Stomach (tissue), 9 donors: ENCODE results near the gene CNTN4. TPM values are rescaled to one million over a fixed set of nuclear protein-coding genes. Genes with fewer than 3 reads are reported as not detected.

ENCODE experiments used
- DNase-seq, 2 donors: peaks; one replicate each; pipeline versions ENCODE4 v3.0.0 to v3.0.0-alpha.2; 2013 to 2019
- H3K27ac ChIP-seq, 5 donors: fragments of 200-600 bp in 4 of 5; sonication (generic) in 4 of 5; one replicate each; pipeline ENCODE4 v1.5.1; 2013 to 2019; ENCODE audit warnings: mild to moderate bottlenecking in 1 of 5, moderate library complexity in 1 of 5
- H3K27me3 ChIP-seq, 3 donors: fragments of 200-600 bp; sonication (generic); one replicate each; pipeline ENCODE4 v1.5.1; 2017 to 2019; ENCODE audit warnings: mixed run types in 1 of 3
- H3K36me3 ChIP-seq, 4 donors: fragments of 200-600 bp; sonication (generic); 1 replicate in 3 of 4; 2 replicates in 1 of 4; pipeline ENCODE4 v1.5.1; 2016 to 2019
- H3K4me1 ChIP-seq, 4 donors: fragments of 200-600 bp; sonication (generic); one replicate each; pipeline ENCODE4 v1.5.1; 2016 to 2019
- H3K4me3 ChIP-seq, 4 donors: fragments of 200-600 bp; sonication (generic) in 3 of 4; one replicate each; pipeline ENCODE4 v1.5.1; 2016 to 2019; ENCODE audit warnings: mild to moderate bottlenecking in 1 of 4
- H3K9me3 ChIP-seq, 4 donors: fragments of 200-600 bp; sonication (generic); one replicate each; pipeline ENCODE4 v1.5.1; 2016 to 2019
- CTCF ChIP-seq, 7 experiments: fragments of 450-650 bp in 4 of 7; fragments of 200-600 bp in 3 of 7; sonication (generic) in 3 of 7; IDR thresholded peaks; one replicate each; pipeline ENCODE4 v1.5.1; 2016 to 2019; ENCODE audit warnings: antibody characterized with exemption in 7 of 7, control low read depth in 2 of 7, mild to moderate bottlenecking in 1 of 7
- EP300 ChIP-seq: sonication (generic); formaldehyde crosslinking; IDR thresholded peaks from one replicate; pipeline ENCODE4 v1.6.1; 2017; ENCODE audit warnings: antibody characterized with exemption
- POLR2A ChIP-seq, 4 donors: fragments of 450-650 bp; IDR thresholded peaks; one replicate each; pipeline ENCODE4 v1.6.1; 2016; ENCODE audit warnings: antibody characterized with exemption in 4 of 4, control low read depth in 2 of 4, mild to moderate bottlenecking in 1 of 4, moderate library complexity in 1 of 4
- POLR2AphosphoS5 ChIP-seq, 3 donors: sonication (generic); formaldehyde crosslinking; IDR thresholded peaks; one replicate each; pipeline ENCODE4 v1.6.1; 2016; ENCODE audit warnings: antibody characterized with exemption in 3 of 3
- WGBS, 5 donors: extraction: QIAGEN DNeasy Blood & Tissue Kit in 3 of 5; methylation state at CpG; one replicate each; pipeline versions ENCODE4 v1.1.5 to v1.1.7; 2013 to 2018; 5-methylcytosine and 5-hydroxymethylcytosine counted together
- intact Hi-C: fragments of 100-400 bp; cut with DNase I; formaldehyde crosslinking; loops from one replicate; pipeline ENCODE4 v1.15.1; 2023; ENCODE audit warnings: low total_unique reads
- polyA plus RNA-seq, 3 donors: library from polyadenylated mRNA; stranded (reverse); fragments of 200-250 nt; gene quantifications; one replicate each; pipeline ENCODE4 v1.2.3, GENCODE V29; 2013
- total RNA-seq, 5 donors: library from RNA; depleted of rRNA; stranded (reverse); fragments of >200 nt; gene quantifications; one replicate each; pipeline versions ENCODE4 v1.1.0 to v1.2.3, GENCODE V29; 2014 to 2016
- donor health status: healthy with polysubstance abuse.
- donor health status: Bipolar disorder and iron deficiency.
- donor health status: healthy.

The CNTN4 gene
- total and polyA plus RNA-seq, 8 donors: 0.45 to 97.0 (median 5.6) TPM

DNA sequence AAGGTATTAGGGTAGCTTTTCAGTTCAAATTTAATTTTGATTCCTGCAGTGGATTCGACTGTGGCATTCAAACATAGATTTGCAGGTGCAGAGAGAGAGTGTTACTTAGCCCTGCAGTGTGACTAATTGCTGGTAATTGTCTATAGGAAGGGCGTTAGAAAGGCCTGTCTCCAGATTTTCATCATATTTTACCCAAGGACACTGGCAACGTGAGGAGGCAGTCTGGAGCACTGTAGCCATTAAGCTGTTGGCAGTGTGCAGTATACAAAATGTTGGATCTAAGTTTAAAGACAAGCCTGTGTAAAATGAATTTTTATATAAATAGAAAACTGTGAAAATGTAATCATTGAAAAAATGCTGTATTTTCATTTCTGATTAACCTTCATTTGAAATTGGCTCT, 342.9 kb downstream of the CNTN4 start:
- DNase-seq: no peak
- H3K27me3 ChIP-seq: no peaks in the 10 kb centered on the region
- intact Hi-C loops: no loop called here
- H3K4me3 ChIP-seq: no peak overlapping the region
- TF ChIP-seq POLR2A (IDR thresholded peaks at IDR 0.05): no peak
- TF ChIP-seq POLR2AphosphoS5 (IDR thresholded peaks at IDR 0.05): no peak
- no peak for TF ChIP-seq CTCF (IDR thresholded peaks at IDR 0.05)
- TF ChIP-seq EP300: no peak
- 44 to 56% (median 48%) methylated on average over 3 of the region's 3 CpGs for WGBS, 5 donors
- H3K27ac ChIP-seq: no peak overlapping the region
- H3K36me3 ChIP-seq: no peaks in the 10 kb centered on the region
- H3K9me3 ChIP-seq: no peaks in the 10 kb centered on the region
- H3K4me1 ChIP-seq: no peaks in the 10 kb centered on the region

DNA sequence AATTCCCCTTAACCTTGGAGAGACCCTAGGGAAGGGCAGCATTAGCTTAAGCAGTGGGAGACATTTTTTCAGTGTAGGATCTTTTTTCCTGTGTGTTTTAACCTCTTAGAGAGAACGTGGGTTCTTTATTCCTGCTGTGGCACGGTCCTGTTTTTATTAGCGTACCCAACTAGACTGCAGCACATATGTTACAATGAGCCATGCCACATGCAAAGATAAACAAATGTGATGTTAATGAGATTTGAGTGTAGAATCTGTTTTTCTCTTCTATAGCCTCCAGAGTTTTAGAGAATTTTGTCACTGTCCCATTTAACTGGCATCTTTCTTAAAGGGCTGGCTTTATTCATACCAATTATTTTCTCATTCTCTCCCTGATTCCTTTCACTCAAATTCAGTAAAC, 347.5 kb downstream of the CNTN4 start:
- Histone ChIP-seq H3K27me3 (no peaks in the 10 kb centered on the region), H3K36me3 (no peaks in the 10 kb centered on the region), H3K4me3 (no peak overlapping the region), H3K4me1 (no peaks in the 10 kb centered on the region), H3K9me3 (no peaks in the 10 kb centered on the region), H3K27ac (no peak overlapping the region)
- intact Hi-C loops: no loop called here
- TF ChIP-seq CTCF (IDR thresholded peaks at IDR 0.05) (no peak), EP300 (no peak), POLR2A (IDR thresholded peaks at IDR 0.05) (no peak), POLR2AphosphoS5 (IDR thresholded peaks at IDR 0.05) (no peak)
- 59 to 87% (median 73%) methylated on average over 3 of the region's 3 CpGs for WGBS, 5 donors
- no peak for DNase-seq

GRCh38 chr3:2452249-2452648, 353.6 kb downstream of the CNTN4 start:
- no peaks in the 10 kb centered on the region for H3K27me3 ChIP-seq
- no peak for TF ChIP-seq POLR2AphosphoS5 (IDR thresholded peaks at IDR 0.05)
- no peak for TF ChIP-seq POLR2A (IDR thresholded peaks at IDR 0.05)
- TF ChIP-seq CTCF (IDR thresholded peaks at IDR 0.05): no peak
- no peak for TF ChIP-seq EP300
- H3K4me3 ChIP-seq: no peak overlapping the region
- no peaks in the 10 kb centered on the region for H3K9me3 ChIP-seq
- intact Hi-C loops: no loop called here
- WGBS, 5 donors: 59 to 84% (median 78%) methylated on average over 6 of the region's 6 CpGs
- no peaks in the 10 kb centered on the region for H3K36me3 ChIP-seq
- no peak for DNase-seq
- no peak overlapping the region for H3K27ac ChIP-seq
- no peaks in the 10 kb centered on the region for H3K4me1 ChIP-seq

- H3K4me3 ChIP-seq: no peak overlapping the region
- H3K27me3 ChIP-seq: no peaks in the 10 kb centered on the region
- no peak overlapping the region for H3K27ac ChIP-seq
- WGBS, 5 donors: 50 to 65% (median 60%) methylated on average over 2 of the region's 2 CpGs
- H3K9me3 ChIP-seq: no peaks in the 10 kb centered on the region
- no peak for TF ChIP-seq POLR2A (IDR thresholded peaks at IDR 0.05)
- H3K4me1 ChIP-seq: no peaks in the 10 kb centered on the region
- intact Hi-C loops: no loop called here
- no peaks in the 10 kb centered on the region for H3K36me3 ChIP-seq
- DNase-seq: no peak
Measured at GRCh38 chr3:2454865-2455264, 356.2 kb downstream of the CNTN4 start.

DNA sequence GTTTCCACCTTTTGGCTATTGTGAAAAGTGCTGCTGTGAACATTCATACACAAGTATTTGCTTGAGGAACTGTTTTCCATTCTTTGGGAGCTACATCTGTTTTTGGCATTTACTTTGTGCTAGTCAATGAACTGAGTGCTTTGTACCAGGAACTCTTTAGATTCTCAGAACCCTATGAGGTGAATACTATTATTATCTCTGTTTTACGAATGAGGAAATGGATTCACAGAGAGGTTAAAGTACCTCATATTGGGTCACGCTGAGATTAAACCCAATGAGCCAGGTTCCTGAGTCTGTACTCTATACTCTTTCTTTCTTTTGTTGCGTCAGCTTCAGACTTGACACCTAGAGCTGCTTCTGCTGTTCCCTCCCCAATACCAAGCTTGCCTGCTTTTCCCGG, 358.1 kb downstream of the CNTN4 start:
- no peak for TF ChIP-seq POLR2A (IDR thresholded peaks at IDR 0.05)
- no peak for TF ChIP-seq CTCF (IDR thresholded peaks at IDR 0.05)
- TF ChIP-seq POLR2AphosphoS5 (IDR thresholded peaks at IDR 0.05): no peak
- no peak for TF ChIP-seq EP300
- 85 to 93% (median 89%) methylated on average over 4 of the region's 4 CpGs for WGBS, 5 donors

More for the DNA sequence above, 358.1 kb downstream of the CNTN4 start:
- DNase-seq: no peak
- Histone ChIP-seq H3K36me3 (no peaks in the 10 kb centered on the region), H3K27me3 (no peaks in the 10 kb centered on the region), H3K4me3 (no peak overlapping the region), H3K9me3 (no peaks in the 10 kb centered on the region), H3K27ac (no peak overlapping the region), H3K4me1 (no peaks in the 10 kb centered on the region)
- intact Hi-C loops: no loop called here
